CD4-positive, alpha-beta T cell treated with Interleukin-2 at 100 ng/mL for 4 hours (primary cell): ENCODE measurements around the gene C3orf22.

Experiments used
- DNase-seq: peaks from one replicate; pipeline ENCODE4 v3.0.0-alpha.2; 2020; ENCODE audit warnings: low spot score

Gene C3orf22

GRCh38 chr3:126556637-126557414 is 1.9 kb downstream of the C3orf22 start:
- DNase-seq = no peak

- no peak for DNase-seq
Observed at GRCh38 chr3:126555795-126556636, 2.7 kb downstream of the C3orf22 start.

- no peak for DNase-seq
Observed at GRCh38 chr3:126554560-126555525, 3.9 kb downstream of the C3orf22 start.

- DNase-seq = no peak
Observed at GRCh38 chr3:126553284-126554084, 5.2 kb downstream of the C3orf22 start.

- DNase-seq = no peak
Observed at GRCh38 chr3:126552688-126553283, 5.9 kb downstream of the C3orf22 start.

- no peak for DNase-seq
Observed at GRCh38 chr3:126551839-126552687, 6.7 kb downstream of the C3orf22 start.

GRCh38 chr3:126551121-126551838 is 7.5 kb downstream of the C3orf22 start:
- no peak for DNase-seq

GRCh38 chr3:126550488-126551051 is 8.2 kb downstream of the C3orf22 start:
- no peak for DNase-seq

- DNase-seq = no peak
Observed at GRCh38 chr3:126549861-126550487, 8.8 kb downstream of the C3orf22 start.

GRCh38 chr3:126548556-126549466 is 9.9 kb downstream of the C3orf22 start:
- DNase-seq = no peak

- DNase-seq = no peak
Observed at GRCh38 chr3:126547721-126548120, 11.0 kb downstream of the C3orf22 start.

- no peak for DNase-seq
Observed at GRCh38 chr3:126546549-126547239, 12.0 kb downstream of the C3orf22 start.

GRCh38 chr3:126546013-126546412 is 12.7 kb downstream of the C3orf22 start:
- DNase-seq = no peak

GRCh38 chr3:126545544-126545943 is 13.2 kb downstream of the C3orf22 start:
- no peak for DNase-seq

GRCh38 chr3:126544596-126545281 is 14.0 kb downstream of the C3orf22 start:
- no peak for DNase-seq

- DNase-seq = no peak
Observed at GRCh38 chr3:126543457-126544061, 15.2 kb downstream of the C3orf22 start.
